HuH-7 (cell line): Measurements from ENCODE around the gene AP1M2.
"Not testable (repeated sequence)": the region's sequence is repeated elsewhere in the genome, so short reads cannot be mapped to it uniquely, and the experiment has no call there.

Source experiments
- DNase-seq: peaks from one replicate; pipeline ENCODE4 v3.0.0; 2011; ENCODE audit warnings: low spot score

The AP1M2 gene

DNA sequence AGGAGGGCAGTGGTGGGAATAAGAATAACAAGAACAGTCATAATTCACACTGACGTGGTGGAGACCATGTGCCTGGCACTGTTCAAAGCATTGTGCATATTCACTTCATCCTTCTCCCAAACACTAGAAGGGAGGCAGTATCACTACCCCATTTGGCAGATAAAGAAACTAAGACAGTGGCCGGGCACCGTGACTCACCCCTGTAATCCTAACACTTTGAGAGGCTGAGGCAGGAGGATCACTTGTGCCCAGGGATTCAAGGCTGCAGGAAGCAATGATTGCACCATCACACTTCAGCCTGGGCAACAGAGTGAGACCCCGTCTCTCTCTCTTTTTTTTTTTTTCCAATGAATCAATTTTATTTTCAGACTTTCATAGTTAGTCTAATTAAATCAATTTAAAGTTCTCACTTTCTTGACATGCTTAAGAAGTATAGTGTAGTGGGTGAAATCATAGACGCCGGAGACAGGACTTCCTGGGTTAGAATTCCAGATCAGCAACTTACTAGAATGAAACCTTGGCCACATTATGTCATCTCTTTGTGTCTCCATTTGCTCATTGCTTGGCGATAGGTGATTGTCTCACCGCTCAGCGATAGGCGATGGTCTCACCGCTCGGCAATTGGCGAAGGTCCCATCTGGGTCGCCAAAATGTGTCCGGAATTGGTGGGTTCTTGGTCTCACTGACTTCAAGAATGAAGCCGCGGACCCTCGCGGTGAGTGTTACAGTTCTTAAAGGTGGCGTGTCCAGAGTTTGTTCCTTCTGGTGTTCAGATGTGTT, 48.7 kb downstream of the AP1M2 start:
- no peak for DNase-seq

DNA sequence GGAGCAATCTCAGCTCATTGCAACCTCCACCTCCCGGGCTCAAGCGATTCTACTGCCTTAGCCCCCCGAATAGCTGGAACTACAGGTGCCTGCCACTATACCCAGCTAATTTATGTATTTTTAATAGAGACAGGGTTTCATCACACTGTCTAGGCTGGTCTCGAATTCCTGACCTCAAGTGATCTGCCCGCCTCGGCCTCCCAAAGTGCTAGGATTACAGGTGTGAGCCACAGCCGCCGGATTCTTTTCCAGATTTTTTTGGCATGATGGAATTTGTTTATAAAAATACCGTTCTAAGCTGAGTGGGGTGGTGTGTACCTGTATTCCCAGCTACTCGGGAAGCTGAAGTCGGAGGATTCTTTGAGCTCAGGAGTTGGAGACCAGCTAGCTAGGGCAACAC, 49.4 kb downstream of the AP1M2 start:
- no peak for DNase-seq

DNA sequence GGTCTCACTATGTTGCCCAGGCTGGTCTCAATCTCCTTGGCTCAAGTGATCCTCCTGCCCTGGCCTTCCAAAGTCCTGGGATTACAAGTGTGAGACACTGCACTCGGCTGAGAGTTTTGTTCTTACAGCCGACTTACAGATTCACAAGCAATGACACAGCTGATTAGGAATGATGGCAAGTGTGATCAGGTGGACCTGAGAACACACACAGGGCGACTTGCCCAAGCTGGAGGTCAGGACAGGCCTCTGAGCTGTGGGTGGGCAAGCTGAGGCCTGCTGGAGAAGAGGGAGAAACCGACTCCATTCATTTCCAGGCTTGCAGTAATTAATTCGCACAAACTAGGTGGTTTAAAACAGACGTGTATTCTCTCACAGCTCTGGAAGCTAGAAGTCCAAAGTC, 51.5 kb downstream of the AP1M2 start:
- DNase-seq, result no peak

DNA sequence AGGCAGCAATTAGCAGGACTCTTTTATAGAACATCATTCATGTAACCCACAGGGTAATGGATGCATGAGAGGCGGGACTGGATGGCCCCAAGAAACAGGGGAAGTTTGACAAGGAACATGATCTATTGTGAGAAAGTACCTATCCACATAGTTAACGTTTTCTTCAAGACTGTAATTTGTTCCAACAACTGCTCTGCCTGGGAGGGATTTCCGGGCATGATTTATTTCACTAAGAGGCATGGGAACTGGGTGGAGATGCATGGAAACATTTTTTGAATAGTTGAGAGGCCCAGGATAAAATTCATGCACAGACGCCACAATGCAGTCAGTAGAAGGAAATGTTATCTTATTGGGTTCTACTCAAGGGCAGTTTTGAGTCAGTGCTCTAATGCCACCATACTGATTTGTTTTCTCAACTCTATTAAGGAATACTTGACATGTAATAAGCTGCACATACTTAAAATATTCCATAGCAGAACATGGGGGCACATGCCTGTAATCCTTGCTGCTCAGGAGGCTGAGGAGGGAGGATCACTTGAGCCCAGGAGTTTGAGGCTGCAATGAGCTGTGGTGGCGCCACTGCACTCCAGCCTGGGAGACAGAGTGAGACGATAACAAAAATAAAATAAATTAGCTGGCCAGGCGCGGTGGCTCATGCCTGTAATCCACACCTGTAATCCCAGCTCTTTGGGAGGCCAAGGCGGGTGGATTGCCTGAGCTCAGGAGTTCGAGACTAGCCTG, 53.3 kb downstream of the AP1M2 start:
- no peak for DNase-seq

DNA sequence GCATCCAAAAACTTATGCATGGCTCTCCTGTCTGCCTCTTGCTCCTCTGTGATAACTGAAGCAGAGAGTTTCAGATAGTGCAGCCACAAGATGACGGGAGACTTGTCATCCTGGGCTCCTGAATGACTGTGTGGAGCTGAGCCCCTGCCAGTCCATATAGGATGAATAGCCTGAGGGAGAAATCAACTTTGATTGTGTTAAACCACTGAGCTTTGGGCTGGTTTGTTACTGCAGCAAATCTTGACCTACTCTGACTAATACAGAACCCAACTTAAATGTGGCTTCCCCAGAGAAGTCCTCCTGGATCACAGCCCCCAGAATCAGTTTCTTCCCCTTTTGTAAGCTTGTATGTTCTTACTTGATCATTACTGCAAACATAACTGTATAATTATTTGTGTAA, 54.7 kb downstream of the AP1M2 start:
- DNase-seq, result no peak

DNA sequence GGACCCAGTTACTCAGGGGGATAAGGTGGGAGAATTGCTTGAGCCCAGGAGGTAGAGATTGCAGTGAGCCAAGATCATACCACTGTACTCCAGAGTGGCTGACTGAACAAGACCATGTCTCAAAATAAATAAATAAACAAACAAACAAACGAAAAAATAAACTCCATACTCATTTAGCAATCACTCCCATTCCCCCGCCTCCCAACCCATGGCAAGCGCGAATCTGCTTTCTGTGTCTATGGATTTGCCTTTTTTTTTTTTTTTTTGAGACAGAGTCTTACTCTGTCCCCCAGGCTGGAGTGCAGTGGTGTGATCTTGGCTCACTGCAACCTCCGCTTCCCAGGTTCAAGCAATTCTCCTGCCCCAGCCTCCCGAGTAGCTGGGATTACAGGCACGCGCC, 60.2 kb downstream of the AP1M2 start:
- not testable (repeated sequence) for DNase-seq

DNA sequence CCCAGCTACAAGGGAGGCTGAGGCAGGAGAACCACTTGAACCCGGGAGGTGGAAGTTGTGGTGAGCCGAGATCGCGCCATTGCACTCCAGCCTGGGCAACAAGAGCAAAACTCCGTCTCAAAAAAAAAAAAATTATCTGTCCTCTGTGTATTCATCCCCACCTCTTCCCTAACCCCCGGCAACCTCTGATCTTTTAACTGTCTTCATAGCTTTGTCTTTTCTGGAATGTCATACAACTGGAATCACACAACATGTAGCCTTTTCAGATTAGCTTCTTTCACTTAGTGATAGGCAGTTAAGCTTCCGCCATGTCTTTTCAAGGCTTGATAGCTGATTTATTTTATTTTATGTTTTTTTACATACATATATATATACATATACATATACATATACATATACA, 61.5 kb downstream of the AP1M2 start:
- DNase-seq, result no peak

DNA sequence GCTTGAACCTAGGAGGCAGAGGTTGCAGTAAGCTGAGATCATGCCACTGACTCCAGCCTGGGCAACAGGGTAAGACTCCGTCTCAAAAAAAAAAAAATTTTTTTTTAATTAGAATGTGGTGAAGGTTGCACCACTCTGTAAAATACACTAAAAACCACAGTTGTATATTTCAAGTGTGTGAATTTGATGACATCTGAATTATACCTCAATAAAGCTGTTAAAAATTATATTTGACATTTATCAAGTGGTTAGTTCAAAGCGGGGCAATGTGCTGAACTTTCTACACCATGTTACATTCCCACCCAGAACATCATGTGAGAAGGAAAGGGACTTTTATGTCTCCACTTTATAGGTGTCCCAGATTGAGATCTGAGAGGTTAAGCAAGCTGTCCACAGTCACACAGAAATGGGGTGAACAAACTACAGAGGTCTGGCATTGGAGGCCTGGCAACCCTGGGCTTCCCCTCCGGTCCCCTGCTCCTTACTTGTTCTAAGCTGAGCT, 63.9 kb downstream of the AP1M2 start:
- DNase-seq, result no peak
